Fibroblast of pulmonary artery (primary cell): ENCODE measurements around the gene ZBTB20.

Experiments
- DNase-seq: peaks from one replicate; pipeline ENCODE4 v3.0.0-alpha.2; 2010; ENCODE audit warnings: low read depth
- H3K4me3 ChIP-seq: replicated peaks from 2 replicates; pipeline ENCODE4 v1.5.1; 2011; ENCODE audit warnings: low read depth, mild to moderate bottlenecking, control low read depth, low read length, moderate library complexity
- TF ChIP-seq, protein P1 (sequence below): IDR thresholded peaks from 2 replicates; pipeline ENCODE4 v1.5.1; 2011; ENCODE audit warnings: mild to moderate bottlenecking, control low read depth, low read length, inconsistent platforms; ENCODE audit errors: missing control alignments

Gene ZBTB20

DNA sequence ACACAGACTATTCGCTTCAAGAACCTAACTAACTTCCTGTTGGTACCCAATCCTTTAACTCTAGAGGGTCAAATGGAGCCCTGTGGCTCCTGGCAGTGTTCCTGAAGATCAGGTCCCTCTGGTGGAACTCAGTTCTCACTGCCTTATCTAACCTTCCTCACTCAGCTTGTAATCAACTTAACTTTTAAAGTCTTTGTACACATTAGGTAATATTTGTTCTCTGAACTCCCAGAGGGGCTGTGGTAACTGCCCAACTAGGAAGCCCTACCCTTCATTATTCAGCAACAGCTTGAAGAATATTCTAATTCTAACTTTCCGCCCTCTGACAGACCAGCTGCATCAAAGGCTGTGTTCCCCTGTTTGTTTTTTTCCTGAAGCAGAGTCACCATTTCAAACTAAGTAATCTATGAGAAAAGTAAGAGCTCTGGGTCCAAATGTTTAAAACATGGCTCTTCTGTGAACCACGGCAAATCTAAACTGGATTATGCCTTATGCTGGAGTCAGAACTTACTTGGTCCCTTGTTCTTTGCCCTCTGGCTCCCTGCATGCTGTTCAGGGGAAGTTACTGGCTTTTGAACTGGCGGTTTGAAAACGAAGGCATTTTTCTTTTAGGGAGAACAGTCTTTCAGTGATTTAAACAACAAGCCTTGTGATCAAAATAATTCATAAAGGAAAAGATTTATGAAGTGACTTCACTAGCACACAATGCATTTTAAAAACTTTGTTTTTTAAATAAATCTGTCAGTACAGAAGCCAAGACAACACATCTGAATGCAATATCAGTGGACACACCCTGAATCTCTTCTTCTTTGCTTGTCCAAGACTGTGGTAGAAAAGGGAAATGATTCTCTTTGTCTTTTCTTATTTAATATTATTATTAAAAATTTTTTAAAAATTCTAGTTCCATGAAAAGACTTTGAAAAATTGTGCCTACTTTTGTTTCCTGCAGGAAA, 487.7 kb downstream of the ZBTB20 start:
- TF ChIP-seq, protein P1, sequence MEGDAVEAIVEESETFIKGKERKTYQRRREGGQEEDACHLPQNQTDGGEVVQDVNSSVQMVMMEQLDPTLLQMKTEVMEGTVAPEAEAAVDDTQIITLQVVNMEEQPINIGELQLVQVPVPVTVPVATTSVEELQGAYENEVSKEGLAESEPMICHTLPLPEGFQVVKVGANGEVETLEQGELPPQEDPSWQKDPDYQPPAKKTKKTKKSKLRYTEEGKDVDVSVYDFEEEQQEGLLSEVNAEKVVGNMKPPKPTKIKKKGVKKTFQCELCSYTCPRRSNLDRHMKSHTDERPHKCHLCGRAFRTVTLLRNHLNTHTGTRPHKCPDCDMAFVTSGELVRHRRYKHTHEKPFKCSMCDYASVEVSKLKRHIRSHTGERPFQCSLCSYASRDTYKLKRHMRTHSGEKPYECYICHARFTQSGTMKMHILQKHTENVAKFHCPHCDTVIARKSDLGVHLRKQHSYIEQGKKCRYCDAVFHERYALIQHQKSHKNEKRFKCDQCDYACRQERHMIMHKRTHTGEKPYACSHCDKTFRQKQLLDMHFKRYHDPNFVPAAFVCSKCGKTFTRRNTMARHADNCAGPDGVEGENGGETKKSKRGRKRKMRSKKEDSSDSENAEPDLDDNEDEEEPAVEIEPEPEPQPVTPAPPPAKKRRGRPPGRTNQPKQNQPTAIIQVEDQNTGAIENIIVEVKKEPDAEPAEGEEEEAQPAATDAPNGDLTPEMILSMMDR = no peak
- DNase-seq = no peak
- H3K4me3 ChIP-seq = no peak overlapping the region

DNA sequence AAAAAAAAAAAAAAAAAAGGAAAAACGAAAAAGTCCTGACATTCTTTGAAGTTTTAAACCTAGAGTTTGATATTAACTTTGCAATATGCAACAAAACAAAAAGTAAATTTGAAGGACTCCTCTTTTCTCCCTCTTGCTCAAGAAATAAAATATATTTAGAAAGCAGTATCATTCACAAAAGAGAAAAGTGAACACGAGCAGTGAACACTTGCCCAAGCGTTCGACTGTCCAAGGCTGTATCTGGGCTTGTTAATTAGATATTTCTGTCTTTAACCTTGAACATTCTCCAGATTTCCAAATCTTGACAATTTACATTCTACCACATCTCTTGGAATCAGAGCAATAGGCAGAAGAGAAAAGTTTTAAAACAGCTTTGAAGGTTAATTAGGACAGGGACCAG, 495.5 kb downstream of the ZBTB20 start:
- TF ChIP-seq, protein P1 = no peak
- no peak overlapping the region for H3K4me3 ChIP-seq
- DNase-seq = no peak

DNA sequence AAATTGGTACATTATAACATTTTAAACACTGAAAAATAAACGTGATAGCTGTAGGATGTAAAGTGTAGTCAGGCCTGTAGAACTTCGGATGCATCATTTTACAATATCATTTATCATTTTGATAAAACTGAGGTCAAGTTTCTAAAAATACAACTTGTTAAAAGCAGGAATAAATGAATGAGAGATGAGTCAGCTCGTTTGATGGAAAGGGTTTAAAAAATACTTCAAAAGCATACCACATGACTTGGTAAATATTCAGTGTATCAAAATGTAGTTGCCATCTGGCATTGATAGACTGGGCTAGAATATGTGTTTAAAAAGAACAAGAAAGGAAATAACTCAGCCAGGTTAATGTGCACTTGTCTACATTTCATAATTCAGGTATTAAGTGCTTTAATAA, 496.3 kb downstream of the ZBTB20 start:
- no peak overlapping the region for H3K4me3 ChIP-seq
- TF ChIP-seq, protein P1 = no peak
- peak; percentile 40 for DNase-seq

DNA sequence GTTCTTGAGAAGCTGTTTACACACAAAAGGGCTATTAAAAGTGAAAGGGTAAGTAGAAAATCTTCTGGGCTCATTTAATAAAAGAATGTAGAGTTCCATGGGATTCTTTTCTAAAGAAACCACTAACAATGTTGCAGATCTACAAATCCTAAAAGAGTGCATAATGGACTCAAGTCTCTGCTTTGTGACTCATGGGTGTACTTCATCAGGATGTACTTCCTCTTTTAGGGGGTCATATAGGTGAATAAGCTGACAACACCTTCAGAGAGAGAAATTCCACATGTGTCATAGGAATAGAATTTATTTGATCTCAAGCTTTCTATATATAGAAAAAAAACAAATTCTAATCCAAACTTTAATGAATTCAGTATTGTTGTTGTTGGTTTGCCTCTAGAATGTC, 497.8 kb downstream of the ZBTB20 start:
- DNase-seq = peak; percentile 29
- no peak overlapping the region for H3K4me3 ChIP-seq
- TF ChIP-seq, protein P1 = no peak

DNA sequence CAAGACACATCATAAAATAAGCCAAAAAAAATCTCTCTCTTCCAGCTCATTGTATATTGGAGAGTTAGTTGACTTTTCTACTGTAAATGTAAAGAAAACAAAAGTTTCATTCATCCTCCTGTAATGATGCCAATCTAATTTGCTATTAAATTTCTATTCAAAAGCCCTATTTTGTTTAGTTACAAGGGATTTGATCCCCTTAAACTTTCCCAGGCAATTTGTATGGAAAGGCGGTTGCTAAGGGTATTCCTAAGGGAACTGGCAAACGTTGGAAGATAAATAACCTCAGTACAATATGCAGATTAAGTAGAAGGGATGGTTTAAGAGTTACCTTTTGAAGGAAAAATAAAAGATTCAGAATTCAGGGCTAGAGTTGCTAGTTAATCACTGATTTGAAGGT, 500.6 kb downstream of the ZBTB20 start:
- DNase-seq = no peak
- H3K4me3 ChIP-seq = no peak overlapping the region
- TF ChIP-seq, protein P1 = no peak

DNA sequence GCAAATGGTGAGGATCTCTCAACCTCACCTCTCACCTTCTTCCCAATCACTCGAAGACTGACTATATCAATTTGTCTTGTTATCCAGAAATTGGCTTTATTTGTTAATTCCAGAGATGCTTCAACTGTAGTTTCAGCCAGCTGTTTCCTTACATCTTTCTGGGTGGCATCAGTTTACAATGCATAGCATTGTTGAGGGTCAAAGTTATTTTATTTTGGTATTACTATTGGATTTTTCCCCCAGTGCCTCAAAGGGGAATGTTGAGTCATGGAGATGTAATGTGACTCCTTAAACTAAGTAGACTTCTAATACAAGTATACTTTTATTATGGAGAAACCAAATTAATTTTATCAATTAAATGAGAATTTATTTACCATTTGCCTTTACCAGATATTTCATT, 501.7 kb downstream of the ZBTB20 start:
- TF ChIP-seq, protein P1 = no peak
- DNase-seq = peak; percentile 41
- no peak overlapping the region for H3K4me3 ChIP-seq

DNA sequence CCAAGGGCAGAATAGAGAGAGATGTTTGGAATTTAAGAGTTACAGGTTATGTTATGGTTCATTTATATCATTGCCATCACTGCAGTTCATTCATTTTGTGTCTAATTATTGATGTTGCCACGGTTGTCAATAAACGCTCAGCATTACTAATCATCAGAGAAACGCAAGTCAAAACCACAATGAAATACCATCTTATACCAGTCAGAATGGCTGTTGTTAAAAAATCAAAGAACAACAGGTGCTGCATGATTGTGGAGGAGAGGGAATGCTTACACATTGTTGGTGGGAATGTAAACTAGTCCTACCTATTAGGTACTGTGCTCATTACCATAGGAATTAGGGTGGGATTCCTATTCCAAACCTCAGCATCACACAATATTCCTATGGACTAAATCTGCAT, 502.7 kb downstream of the ZBTB20 start:
- H3K4me3 ChIP-seq = no peak overlapping the region
- TF ChIP-seq, protein P1 = no peak
- no peak for DNase-seq
